ENCODE data around the gene NUDCD3.

NUDCD3 gene

GRCh38 chr7:44534087-44534486 is 43.6 kb upstream of the NUDCD3 start:
- H3K27ac ChIP-seq (ENCODE audit: low read depth, low read length) = no peak overlapping the region
- H3K9ac ChIP-seq (ENCODE audit: low read depth in 1 of 2, low read length in 2 of 2) = peak overlapping the region in 1 of 2 donors; percentile 18
- no peak overlapping the region for H3K4me3 ChIP-seq (ENCODE audit: low read depth in 1 of 2, low read length in 2 of 2)
- peaks cover 0 to 33% of the 10 kb centered on the region in 2 donors for H3K36me3 ChIP-seq (ENCODE audit: control insufficient read depth in 1 of 2, insufficient read depth in 2 of 2, low read length in 2 of 2)
- H3K9me3 ChIP-seq (ENCODE audit: control insufficient read depth in 1 of 2, low read length in 2 of 2) = no peaks in the 10 kb centered on the region
- H3K27me3 ChIP-seq (ENCODE audit: control insufficient read depth in 1 of 2, insufficient read depth in 2 of 2, low read length in 2 of 2) = no peaks in the 10 kb centered on the region
- H3K4me1 ChIP-seq (ENCODE audit: control insufficient read depth in 1 of 2, insufficient read depth in 2 of 2, low read length in 2 of 2) = peaks cover 26 to 27% of the 10 kb centered on the region in 2 donors

- Histone ChIP-seq H3K36me3 (ENCODE audit: control insufficient read depth in 1 of 2, insufficient read depth in 2 of 2, low read length in 2 of 2) (peaks cover 0 to 33% of the 10 kb centered on the region in 2 donors), H3K27me3 (ENCODE audit: control insufficient read depth in 1 of 2, insufficient read depth in 2 of 2, low read length in 2 of 2) (no peaks in the 10 kb centered on the region), H3K27ac (ENCODE audit: low read depth, low read length) (no peak overlapping the region), H3K4me3 (ENCODE audit: low read depth in 1 of 2, low read length in 2 of 2) (no peak overlapping the region), H3K9me3 (ENCODE audit: control insufficient read depth in 1 of 2, low read length in 2 of 2) (no peaks in the 10 kb centered on the region), H3K4me1 (ENCODE audit: control insufficient read depth in 1 of 2, insufficient read depth in 2 of 2, low read length in 2 of 2) (peaks cover 19 to 23% of the 10 kb centered on the region in 2 donors), H3K9ac (ENCODE audit: low read depth in 1 of 2, low read length in 2 of 2) (peak overlapping the region in 1 of 2 donors; percentile 18)
Measured at GRCh38 chr7:44533301-44534055, 43.0 kb upstream of the NUDCD3 start.

- H3K4me3 ChIP-seq (ENCODE audit: low read depth in 1 of 2, low read length in 2 of 2) = no peak overlapping the region
- no peak overlapping the region for H3K27ac ChIP-seq (ENCODE audit: low read depth, low read length)
- no peaks in the 10 kb centered on the region for H3K27me3 ChIP-seq (ENCODE audit: control insufficient read depth in 1 of 2, insufficient read depth in 2 of 2, low read length in 2 of 2)
- no peak overlapping the region for H3K9ac ChIP-seq (ENCODE audit: low read depth in 1 of 2, low read length in 2 of 2)
- H3K9me3 ChIP-seq (ENCODE audit: control insufficient read depth in 1 of 2, low read length in 2 of 2) = no peaks in the 10 kb centered on the region
- H3K36me3 ChIP-seq (ENCODE audit: control insufficient read depth in 1 of 2, insufficient read depth in 2 of 2, low read length in 2 of 2) = peaks cover 0 to 41% of the 10 kb centered on the region in 2 donors
- H3K4me1 ChIP-seq (ENCODE audit: control insufficient read depth in 1 of 2, insufficient read depth in 2 of 2, low read length in 2 of 2) = peaks cover 17 to 20% of the 10 kb centered on the region in 2 donors
Measured at GRCh38 chr7:44531421-44532380, 41.2 kb upstream of the NUDCD3 start.

GRCh38 chr7:44530990-44531389 is 40.5 kb upstream of the NUDCD3 start:
- Histone ChIP-seq H3K27ac (ENCODE audit: low read depth, low read length) (no peak overlapping the region), H3K9ac (ENCODE audit: low read depth in 1 of 2, low read length in 2 of 2) (no peak overlapping the region), H3K4me3 (ENCODE audit: low read depth in 1 of 2, low read length in 2 of 2) (no peak overlapping the region), H3K36me3 (ENCODE audit: control insufficient read depth in 1 of 2, insufficient read depth in 2 of 2, low read length in 2 of 2) (peaks cover 0 to 41% of the 10 kb centered on the region in 2 donors), H3K27me3 (ENCODE audit: control insufficient read depth in 1 of 2, insufficient read depth in 2 of 2, low read length in 2 of 2) (no peaks in the 10 kb centered on the region), H3K9me3 (ENCODE audit: control insufficient read depth in 1 of 2, low read length in 2 of 2) (no peaks in the 10 kb centered on the region), H3K4me1 (ENCODE audit: control insufficient read depth in 1 of 2, insufficient read depth in 2 of 2, low read length in 2 of 2) (peaks cover 13% of the 10 kb centered on the region in 2 donors)

- Histone ChIP-seq H3K36me3 (ENCODE audit: control insufficient read depth in 1 of 2, insufficient read depth in 2 of 2, low read length in 2 of 2) (peaks cover 6 to 42% of the 10 kb centered on the region in 2 donors), H3K4me3 (ENCODE audit: low read depth in 1 of 2, low read length in 2 of 2) (no peak overlapping the region), H3K27ac (ENCODE audit: low read depth, low read length) (no peak overlapping the region), H3K9me3 (ENCODE audit: control insufficient read depth in 1 of 2, low read length in 2 of 2) (no peaks in the 10 kb centered on the region), H3K4me1 (ENCODE audit: control insufficient read depth in 1 of 2, insufficient read depth in 2 of 2, low read length in 2 of 2) (no peaks in the 10 kb centered on the region), H3K9ac (ENCODE audit: low read depth in 1 of 2, low read length in 2 of 2) (no peak overlapping the region), H3K27me3 (ENCODE audit: control insufficient read depth in 1 of 2, insufficient read depth in 2 of 2, low read length in 2 of 2) (no peaks in the 10 kb centered on the region)
Measured at GRCh38 chr7:44524811-44525388, 34.4 kb upstream of the NUDCD3 start.

GRCh38 chr7:44522315-44522714 is 31.9 kb upstream of the NUDCD3 start:
- H3K9ac ChIP-seq (ENCODE audit: low read depth in 1 of 2, low read length in 2 of 2) = no peak overlapping the region

GRCh38 chr7:44521347-44522095 is 31.1 kb upstream of the NUDCD3 start:
- H3K27me3 ChIP-seq (ENCODE audit: control insufficient read depth in 1 of 2, insufficient read depth in 2 of 2, low read length in 2 of 2) = no peaks in the 10 kb centered on the region

More at GRCh38 chr7:44522315-44522714, 31.9 kb upstream of the NUDCD3 start:
- Histone ChIP-seq H3K9me3 (ENCODE audit: control insufficient read depth in 1 of 2, low read length in 2 of 2) (no peaks in the 10 kb centered on the region), H3K36me3 (ENCODE audit: control insufficient read depth in 1 of 2, insufficient read depth in 2 of 2, low read length in 2 of 2) (peaks cover 6 to 46% of the 10 kb centered on the region in 2 donors), H3K27ac (ENCODE audit: low read depth, low read length) (no peak overlapping the region), H3K27me3 (ENCODE audit: control insufficient read depth in 1 of 2, insufficient read depth in 2 of 2, low read length in 2 of 2) (no peaks in the 10 kb centered on the region), H3K4me1 (ENCODE audit: control insufficient read depth in 1 of 2, insufficient read depth in 2 of 2, low read length in 2 of 2) (no peaks in the 10 kb centered on the region), H3K4me3 (ENCODE audit: low read depth in 1 of 2, low read length in 2 of 2) (no peak overlapping the region)

GRCh38 chr7:44520574-44520973 is 30.1 kb upstream of the NUDCD3 start:
- H3K27me3 ChIP-seq (ENCODE audit: control insufficient read depth in 1 of 2, insufficient read depth in 2 of 2, low read length in 2 of 2) = no peaks in the 10 kb centered on the region

More at GRCh38 chr7:44521347-44522095, 31.1 kb upstream of the NUDCD3 start:
- H3K4me3 ChIP-seq (ENCODE audit: low read depth in 1 of 2, low read length in 2 of 2) = no peak overlapping the region
- H3K9ac ChIP-seq (ENCODE audit: low read depth in 1 of 2, low read length in 2 of 2) = no peak overlapping the region
- no peaks in the 10 kb centered on the region for H3K9me3 ChIP-seq (ENCODE audit: control insufficient read depth in 1 of 2, low read length in 2 of 2)
- H3K4me1 ChIP-seq (ENCODE audit: control insufficient read depth in 1 of 2, insufficient read depth in 2 of 2, low read length in 2 of 2) = no peaks in the 10 kb centered on the region
- peaks cover 6 to 54% of the 10 kb centered on the region in 2 donors for H3K36me3 ChIP-seq (ENCODE audit: control insufficient read depth in 1 of 2, insufficient read depth in 2 of 2, low read length in 2 of 2)
- H3K27ac ChIP-seq (ENCODE audit: low read depth, low read length) = no peak overlapping the region

GRCh38 chr7:44519546-44519945 is 29.1 kb upstream of the NUDCD3 start:
- H3K36me3 ChIP-seq (ENCODE audit: control insufficient read depth in 1 of 2, insufficient read depth in 2 of 2, low read length in 2 of 2) = peaks cover 6 to 69% of the 10 kb centered on the region in 2 donors
- H3K9ac ChIP-seq (ENCODE audit: low read depth in 1 of 2, low read length in 2 of 2) = no peak overlapping the region
- H3K4me1 ChIP-seq (ENCODE audit: control insufficient read depth in 1 of 2, insufficient read depth in 2 of 2, low read length in 2 of 2) = no peaks in the 10 kb centered on the region
- no peaks in the 10 kb centered on the region for H3K9me3 ChIP-seq (ENCODE audit: control insufficient read depth in 1 of 2, low read length in 2 of 2)
- H3K27me3 ChIP-seq (ENCODE audit: control insufficient read depth in 1 of 2, insufficient read depth in 2 of 2, low read length in 2 of 2) = no peaks in the 10 kb centered on the region
- H3K4me3 ChIP-seq (ENCODE audit: low read depth in 1 of 2, low read length in 2 of 2) = no peak overlapping the region
- H3K27ac ChIP-seq (ENCODE audit: low read depth, low read length) = no peak overlapping the region

More at GRCh38 chr7:44520574-44520973, 30.1 kb upstream of the NUDCD3 start:
- H3K4me3 ChIP-seq (ENCODE audit: low read depth in 1 of 2, low read length in 2 of 2) = no peak overlapping the region
- no peak overlapping the region for H3K27ac ChIP-seq (ENCODE audit: low read depth, low read length)
- no peaks in the 10 kb centered on the region for H3K9me3 ChIP-seq (ENCODE audit: control insufficient read depth in 1 of 2, low read length in 2 of 2)
- no peak overlapping the region for H3K9ac ChIP-seq (ENCODE audit: low read depth in 1 of 2, low read length in 2 of 2)
- H3K4me1 ChIP-seq (ENCODE audit: control insufficient read depth in 1 of 2, insufficient read depth in 2 of 2, low read length in 2 of 2) = no peaks in the 10 kb centered on the region
- H3K36me3 ChIP-seq (ENCODE audit: control insufficient read depth in 1 of 2, insufficient read depth in 2 of 2, low read length in 2 of 2) = peaks cover 6 to 63% of the 10 kb centered on the region in 2 donors

Measured in duodenal mucosa (tissue), 2 donors.